ENCODE data around the gene FAM221A. TPM values are rescaled to one million over a fixed set of nuclear protein-coding genes. Genes with fewer than 3 reads are reported as not detected.

FAM221A gene
- total RNA-seq, 3 donors from 2014 or later = 12.2 to 18.1 (median 13.1) TPM

- intact Hi-C loops (cut with DNase I; ENCODE audit: low total_unique reads) = no loop called here
- DNase-seq (ENCODE audit: low spot score in 2 of 2) = no peak
- Histone ChIP-seq H3K4me1 (no peaks in the 10 kb centered on the region), H3K27me3 (no peaks in the 10 kb centered on the region), H3K4me3 (no peak overlapping the region), H3K36me3 (no peaks in the 10 kb centered on the region), H3K9me3 (no peaks in the 10 kb centered on the region), H3K27ac (no peak overlapping the region)
- TF ChIP-seq POLR2AphosphoS5 (IDR thresholded peaks at IDR 0.05) = no peak
- no peak for TF ChIP-seq CTCF (IDR thresholded peaks at IDR 0.05)
- no peak for TF ChIP-seq POLR2A (IDR thresholded peaks at IDR 0.05)
Observed at GRCh38 chr7:23751852-23752251, 71.9 kb downstream of the FAM221A start.

Other genes with a start within 250 kb of the FAM221A start
- gene IGF2BP3, start 209.7 kb upstream of the FAM221A start, total RNA-seq = 1 to 10 TPM in 1 of 3 donors, under 1 TPM in 1, not detected in 1; 0.59 to 3.5 TPM
- 10 to 100 TPM; 40.3 to 72.9 (median 46.2) TPM for gene TRA2A, start 148.2 kb upstream of the FAM221A start, total RNA-seq
- 10 to 100 TPM; 18.7 to 35.4 (median 24.6) TPM for gene CCDC126, start 82.8 kb upstream of the FAM221A start, total RNA-seq
- 1 to 10 TPM in 2 of 3 donors, under 1 TPM in 1; 0.64 to 1.3 (median 1.2) TPM for gene STK31, start 30.0 kb downstream of the FAM221A start, total RNA-seq